ENCODE measurements around the gene ZMYND8.

DNA sequence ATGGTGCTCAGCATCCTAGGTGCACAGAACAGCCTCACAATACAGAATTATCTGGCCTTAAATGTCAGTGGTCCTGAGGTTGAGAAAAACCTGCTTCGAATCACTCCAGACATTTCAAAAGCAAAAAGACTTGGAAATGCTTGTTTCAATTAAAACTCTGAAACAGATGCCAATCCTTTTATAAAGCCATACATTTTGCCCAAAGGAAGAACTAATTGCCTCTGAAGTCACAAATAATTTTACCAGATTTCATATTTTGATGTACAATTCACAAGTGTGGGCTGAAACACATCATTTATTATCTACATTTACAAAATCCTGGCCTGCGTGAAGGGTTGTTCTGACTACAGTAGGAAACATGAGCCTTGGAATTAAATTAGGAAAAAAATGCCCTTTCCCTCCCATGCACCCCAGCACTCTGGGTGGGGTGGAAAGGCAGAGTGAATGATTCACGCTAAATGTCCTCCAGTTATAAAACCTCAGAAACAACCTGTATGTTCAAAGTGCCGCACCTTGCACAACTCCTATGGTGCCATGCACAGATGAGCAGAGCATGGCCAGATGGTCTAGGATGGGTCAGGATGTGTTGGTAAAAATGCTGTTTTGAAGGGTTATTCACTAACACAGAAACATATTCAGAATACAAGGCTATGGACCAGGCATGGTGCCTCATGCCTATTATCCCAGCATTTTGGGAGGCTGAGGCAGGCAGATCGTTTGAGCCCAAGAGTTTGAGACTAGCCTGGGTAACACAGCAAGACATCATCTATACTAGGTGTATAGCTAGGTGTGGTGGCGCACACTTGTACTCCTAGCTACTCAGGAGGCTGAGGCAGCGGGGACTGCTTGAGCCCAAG, 87.0 kb downstream of the ZMYND8 start:
- TF ChIP-seq, protein P1, sequence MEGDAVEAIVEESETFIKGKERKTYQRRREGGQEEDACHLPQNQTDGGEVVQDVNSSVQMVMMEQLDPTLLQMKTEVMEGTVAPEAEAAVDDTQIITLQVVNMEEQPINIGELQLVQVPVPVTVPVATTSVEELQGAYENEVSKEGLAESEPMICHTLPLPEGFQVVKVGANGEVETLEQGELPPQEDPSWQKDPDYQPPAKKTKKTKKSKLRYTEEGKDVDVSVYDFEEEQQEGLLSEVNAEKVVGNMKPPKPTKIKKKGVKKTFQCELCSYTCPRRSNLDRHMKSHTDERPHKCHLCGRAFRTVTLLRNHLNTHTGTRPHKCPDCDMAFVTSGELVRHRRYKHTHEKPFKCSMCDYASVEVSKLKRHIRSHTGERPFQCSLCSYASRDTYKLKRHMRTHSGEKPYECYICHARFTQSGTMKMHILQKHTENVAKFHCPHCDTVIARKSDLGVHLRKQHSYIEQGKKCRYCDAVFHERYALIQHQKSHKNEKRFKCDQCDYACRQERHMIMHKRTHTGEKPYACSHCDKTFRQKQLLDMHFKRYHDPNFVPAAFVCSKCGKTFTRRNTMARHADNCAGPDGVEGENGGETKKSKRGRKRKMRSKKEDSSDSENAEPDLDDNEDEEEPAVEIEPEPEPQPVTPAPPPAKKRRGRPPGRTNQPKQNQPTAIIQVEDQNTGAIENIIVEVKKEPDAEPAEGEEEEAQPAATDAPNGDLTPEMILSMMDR (IDR thresholded peaks at IDR 0.05): no peak
- no peak for TF ChIP-seq POLR2A (IDR thresholded peaks at IDR 0.05)
